Esophagus squamous epithelium (tissue), 5 donors: ENCODE data around the gene APBA2. TPM values are rescaled to one million over a fixed set of nuclear protein-coding genes. Genes with fewer than 3 reads are reported as not detected.

Source experiments
- DNase-seq: peaks from one replicate; lab custom pipeline; 2025; lab: John Stamatoyannopoulos, UW
- H3K27ac ChIP-seq, 4 donors: fragments of 200-600 bp; sonication (generic); one replicate each; pipeline ENCODE4 v1.5.1; 2016 to 2019; ENCODE audit warnings: mild to moderate bottlenecking in 1 of 4
- H3K27me3 ChIP-seq, 4 donors: fragments of 200-600 bp; sonication (generic); 1 replicate in 3 of 4; 2 replicates in 1 of 4; pipeline versions ENCODE4 v1.5.1 to v1.6.0; 2017 to 2021; ENCODE audit warnings: antibody characterized with exemption in 1 of 4
- H3K36me3 ChIP-seq, 3 donors: fragments of 200-600 bp; sonication (generic); one replicate each; pipeline ENCODE4 v1.5.1; 2016 to 2019
- H3K4me1 ChIP-seq, 3 donors: fragments of 200-600 bp; sonication (generic); one replicate each; pipeline ENCODE4 v1.5.1; 2017 to 2019
- H3K4me3 ChIP-seq, 4 donors: fragments of 200-600 bp; sonication (generic); 1 replicate in 3 of 4; 2 replicates in 1 of 4; pipeline ENCODE4 v1.5.1; 2016 to 2019; ENCODE audit warnings: mild to moderate bottlenecking in 2 of 4, moderate library complexity in 1 of 4
- H3K9me3 ChIP-seq, 3 donors: fragments of 200-600 bp; sonication (generic); one replicate each; pipeline ENCODE4 v1.5.1; 2016 to 2019
- CTCF ChIP-seq, 6 experiments: fragments of 450-650 bp in 4 of 6; fragments of 200-600 bp in 2 of 6; sonication (generic) in 2 of 6; IDR thresholded peaks; one replicate each; pipeline ENCODE4 v1.5.1; 2016 to 2019; ENCODE audit warnings: antibody characterized with exemption in 6 of 6, mild to moderate bottlenecking in 4 of 6, moderate library complexity in 4 of 6
- POLR2A ChIP-seq, 4 donors: fragments of 450-650 bp; IDR thresholded peaks; one replicate each; pipeline ENCODE4 v1.6.1; 2017; ENCODE audit warnings: antibody characterized with exemption in 4 of 4, mild to moderate bottlenecking in 4 of 4, moderate library complexity in 3 of 4
- WGBS, 2 donors: methylation state at CpG; one replicate each; pipeline ENCODE4 v1.1.5; 2018; 5-methylcytosine and 5-hydroxymethylcytosine counted together
- intact Hi-C: fragments of 100-400 bp; cut with DNase I; formaldehyde crosslinking; loops from one replicate; pipeline ENCODE4 v1.15.0; 2022
- total RNA-seq, 4 donors: library from RNA; depleted of rRNA; stranded (reverse); fragments of >200 nt; gene quantifications; one replicate each; pipeline ENCODE4 v1.1.0, GENCODE V29; 2016
- donor health status: DM: yes; HTN: yes; CAD: no.

APBA2 gene
- total RNA-seq, 4 donors from 2014 or later = 0.82 to 9.9 (median 1.6) TPM

- no peaks in the 10 kb centered on the region for H3K4me1 ChIP-seq
- DNase-seq = no peak
- H3K27me3 ChIP-seq = no peaks in the 10 kb centered on the region
- no peak for TF ChIP-seq POLR2A (IDR thresholded peaks at IDR 0.05)
- TF ChIP-seq CTCF (IDR thresholded peaks at IDR 0.05) = no peak
- intact Hi-C loops = no loop called here
- no peaks in the 10 kb centered on the region for H3K9me3 ChIP-seq
- H3K27ac ChIP-seq = no peak overlapping the region
- no peak overlapping the region for H3K4me3 ChIP-seq
- WGBS, 2 donors = 86 to 94% methylated on average over 10 to 15 of the region's 18 CpGs
- no peaks in the 10 kb centered on the region for H3K36me3 ChIP-seq
Observed at GRCh38 chr15:29149738-29150075, 263.9 kb downstream of the APBA2 start.

- Histone ChIP-seq H3K36me3 (no peaks in the 10 kb centered on the region), H3K4me1 (no peaks in the 10 kb centered on the region), H3K27ac (no peak overlapping the region), H3K9me3 (no peaks in the 10 kb centered on the region), H3K4me3 (no peak overlapping the region), H3K27me3 (no peaks in the 10 kb centered on the region)
- intact Hi-C loops = no loop called here
- 73 to 75% methylated on average over 14 to 15 of the region's 15 CpGs for WGBS, 2 donors
- no peak for TF ChIP-seq CTCF (IDR thresholded peaks at IDR 0.05)
- TF ChIP-seq POLR2A (IDR thresholded peaks at IDR 0.05) = no peak
- DNase-seq = no peak
Observed at GRCh38 chr15:29150515-29151483, 265.0 kb downstream of the APBA2 start.

- intact Hi-C loops = no loop called here
- Histone ChIP-seq H3K4me1 (no peaks in the 10 kb centered on the region), H3K27me3 (no peaks in the 10 kb centered on the region), H3K36me3 (no peaks in the 10 kb centered on the region), H3K27ac (no peak overlapping the region), H3K9me3 (no peaks in the 10 kb centered on the region), H3K4me3 (no peak overlapping the region)
- no peak for TF ChIP-seq POLR2A (IDR thresholded peaks at IDR 0.05)
- DNase-seq = no peak
- 87 to 88% methylated on average over 10 to 13 of the region's 14 CpGs for WGBS, 2 donors
Observed at GRCh38 chr15:29151484-29151857, 265.7 kb downstream of the APBA2 start.

- no peak overlapping the region for H3K27ac ChIP-seq
- no peaks in the 10 kb centered on the region for H3K27me3 ChIP-seq
- H3K9me3 ChIP-seq = peaks cover 0 to 10% (median 0%) of the 10 kb centered on the region in 3 donors
- H3K36me3 ChIP-seq = no peaks in the 10 kb centered on the region
- intact Hi-C loops = no loop called here
- H3K4me3 ChIP-seq = no peak overlapping the region
- no peak for DNase-seq
- TF ChIP-seq POLR2A (IDR thresholded peaks at IDR 0.05) (no peak), CTCF (IDR thresholded peaks at IDR 0.05) (no peak)
- WGBS, 2 donors = 84 to 93% methylated on average over 13 to 14 of the region's 14 CpGs
- no peaks in the 10 kb centered on the region for H3K4me1 ChIP-seq
Observed at GRCh38 chr15:29156521-29156920, 270.7 kb downstream of the APBA2 start.

GRCh38 chr15:29159771-29160455 is 274.1 kb downstream of the APBA2 start:
- H3K36me3 ChIP-seq = no peaks in the 10 kb centered on the region
- intact Hi-C loops = no loop called here
- no peaks in the 10 kb centered on the region for H3K27me3 ChIP-seq
- DNase-seq = no peak
- H3K4me3 ChIP-seq = no peak overlapping the region
- H3K9me3 ChIP-seq = peaks cover 0 to 20% (median 7%) of the 10 kb centered on the region in 3 donors
- TF ChIP-seq POLR2A (IDR thresholded peaks at IDR 0.05) (no peak), CTCF (IDR thresholded peaks at IDR 0.05) (no peak)
- no peak overlapping the region for H3K27ac ChIP-seq
- 81 to 90% methylated on average over 4 to 6 of the region's 31 CpGs for WGBS, 2 donors
- no peaks in the 10 kb centered on the region for H3K4me1 ChIP-seq
